GM18498 (cell line): ENCODE measurements around the gene WDR90.

Source experiments
- ATAC-seq: cut with Tn5 transposase; IDR thresholded peaks from one replicate; pipeline ENCODE4 v1.9.1; 2021; ENCODE audit warnings: mild to moderate bottlenecking, moderate library complexity; ENCODE audit not compliant: unreplicated experiment

Gene WDR90

DNA sequence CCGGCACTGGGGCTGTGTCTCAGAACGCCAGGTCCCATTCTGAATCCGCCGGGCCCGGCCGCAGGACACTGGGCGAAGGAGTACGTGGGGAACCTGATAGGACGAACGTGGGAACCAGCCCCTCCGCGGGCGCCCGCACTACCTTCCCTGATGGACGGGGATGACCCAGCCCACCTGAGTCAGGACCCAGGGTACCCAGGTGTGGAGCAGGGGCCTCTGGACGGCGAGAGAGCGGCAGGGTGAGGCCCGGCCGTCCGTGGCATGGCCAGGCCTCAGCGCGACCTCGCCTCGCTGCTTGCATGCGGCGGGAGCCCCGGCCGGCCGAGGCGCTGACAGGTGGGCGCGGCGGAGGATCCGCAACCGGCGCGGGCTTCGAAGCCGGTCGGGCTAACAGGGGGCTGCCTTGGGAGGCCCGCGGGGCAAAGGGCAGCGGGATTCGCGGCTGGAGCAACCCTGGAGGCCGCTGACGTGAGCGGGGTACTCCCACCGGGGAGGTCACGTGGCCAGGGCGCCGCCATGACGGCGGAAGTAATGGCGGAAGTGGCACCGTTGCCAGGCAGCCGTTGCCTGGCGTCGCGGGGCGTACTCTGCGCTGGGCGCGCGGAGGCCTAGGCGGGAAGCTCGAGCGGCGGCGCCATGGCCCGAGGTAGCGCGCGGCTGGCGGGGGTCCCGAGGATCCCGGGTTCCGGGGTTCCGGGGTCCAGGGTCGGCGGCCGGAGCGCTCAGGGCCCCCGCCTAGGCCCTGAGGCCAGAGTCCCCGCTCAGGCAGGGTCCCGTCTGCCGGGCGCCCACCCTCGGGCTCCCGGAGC, at the start of gene WDR90:
Gene WDR90 (plus strand): TSS at position 585 of the 809 bp plus-strand sequence. CDS start 52 bp downstream, at position 637.
- ATAC-seq, result peak; percentile 78

DNA sequence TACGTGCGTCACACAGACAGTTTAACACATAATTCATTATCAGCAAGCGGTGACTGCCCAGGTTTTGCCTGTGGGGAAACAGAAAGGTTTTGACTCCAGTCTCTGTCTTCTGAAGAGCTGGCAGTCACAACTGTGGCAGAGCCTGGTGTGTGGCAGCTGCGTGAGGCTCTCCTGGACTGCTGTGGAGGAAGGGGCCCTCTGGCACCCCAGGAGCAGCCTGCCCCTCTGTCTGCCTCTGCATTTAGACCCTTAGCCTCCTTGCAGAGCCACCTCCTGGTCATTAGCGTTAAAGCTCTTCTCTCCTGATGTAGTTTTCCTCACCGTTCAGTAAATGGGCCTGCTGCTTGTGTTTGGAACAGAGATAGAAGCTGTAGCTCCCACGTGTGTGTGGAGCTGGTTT, 48.4 kb upstream of the WDR90 start:
- no peak for ATAC-seq

DNA sequence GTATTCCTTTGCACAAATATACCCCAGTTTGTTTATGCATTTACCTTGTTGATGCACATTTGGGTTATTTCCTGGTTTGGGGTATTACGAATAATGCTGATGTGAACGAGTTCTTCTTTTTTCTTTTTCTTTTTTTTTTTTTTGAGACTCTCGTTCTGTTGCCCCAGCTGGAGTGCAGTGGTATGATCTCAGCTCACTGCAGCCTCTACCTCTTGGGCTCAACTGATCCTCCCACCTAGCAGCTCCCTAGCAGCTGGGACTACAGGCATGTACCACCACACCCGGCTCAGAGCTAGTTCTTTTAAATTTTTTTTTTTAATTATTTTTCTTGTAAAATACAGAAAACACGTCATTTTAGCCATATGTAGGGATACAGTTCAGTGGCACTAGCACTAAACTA, 45.2 kb upstream of the WDR90 start:
- ATAC-seq, result no peak

DNA sequence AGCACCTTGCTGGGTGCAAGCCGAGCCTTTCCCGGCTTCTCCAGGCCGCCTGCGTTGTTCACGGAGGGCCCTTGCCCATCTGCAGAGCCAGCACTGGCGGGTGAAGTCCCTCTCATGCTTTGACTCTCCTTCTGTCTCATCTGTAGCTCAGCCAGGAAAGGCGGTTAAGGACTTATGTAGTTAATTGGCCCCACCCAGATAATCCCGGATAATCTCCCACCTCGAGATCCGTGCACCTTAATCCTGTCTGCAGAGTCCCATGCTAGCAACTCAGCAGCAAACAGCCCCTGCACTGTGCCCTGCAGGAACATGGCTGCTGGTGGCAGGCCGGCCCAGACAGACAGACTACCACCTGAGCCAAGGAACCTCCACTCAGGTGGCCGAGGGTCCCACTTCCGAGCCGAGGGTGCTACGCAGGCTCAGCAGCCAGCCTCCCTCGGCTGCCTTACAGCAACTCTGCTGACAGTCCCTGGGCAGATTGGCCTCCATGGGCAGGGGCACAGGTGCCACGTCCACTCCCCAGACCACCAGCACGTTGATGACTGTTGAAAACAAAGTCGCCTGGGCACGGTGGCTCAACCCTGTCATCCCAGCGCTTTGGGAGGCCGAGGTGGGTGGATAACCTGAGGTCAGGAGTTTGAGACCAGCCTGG, 42.4 kb upstream of the WDR90 start:
- no peak for ATAC-seq

DNA sequence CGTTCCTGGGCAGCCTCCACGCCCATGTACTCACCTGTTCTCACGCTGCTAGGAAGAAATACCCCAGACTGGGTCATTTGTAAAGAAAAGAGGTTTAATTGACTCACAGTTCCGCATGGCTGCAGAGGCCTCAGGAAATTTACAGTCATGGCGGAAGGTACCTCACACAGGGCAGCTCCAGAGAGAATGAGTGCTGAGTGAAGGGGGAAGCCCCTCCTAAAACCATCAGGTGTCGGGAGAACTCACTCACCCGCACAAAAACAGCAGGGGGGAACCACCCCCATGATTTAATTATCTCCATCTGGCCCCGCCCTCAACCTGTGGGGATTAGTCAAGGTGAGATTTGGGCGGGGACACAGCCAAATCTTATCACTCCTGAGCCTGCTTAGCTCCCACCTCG, 41.1 kb upstream of the WDR90 start:
- ATAC-seq, result no peak

DNA sequence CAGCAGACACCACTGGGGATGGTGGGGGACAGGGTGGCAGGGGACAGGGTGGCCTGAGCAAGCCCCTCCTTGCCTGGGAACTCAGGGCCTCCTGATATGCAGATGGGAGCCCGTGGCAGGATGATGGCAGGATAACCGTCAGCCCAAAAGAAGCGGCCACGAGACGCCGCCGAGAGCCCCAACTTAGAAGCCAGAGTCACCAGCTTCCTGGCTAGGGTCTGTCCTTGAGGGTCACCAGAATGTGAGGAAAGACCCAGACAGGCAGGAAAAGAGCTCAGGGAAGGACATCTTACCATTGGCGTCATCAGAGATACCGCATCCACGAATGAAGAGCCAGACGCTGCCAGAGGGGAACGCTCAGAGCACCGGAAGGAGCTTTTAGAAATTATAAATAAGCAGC, 39.8 kb upstream of the WDR90 start:
- ATAC-seq, result no peak

DNA sequence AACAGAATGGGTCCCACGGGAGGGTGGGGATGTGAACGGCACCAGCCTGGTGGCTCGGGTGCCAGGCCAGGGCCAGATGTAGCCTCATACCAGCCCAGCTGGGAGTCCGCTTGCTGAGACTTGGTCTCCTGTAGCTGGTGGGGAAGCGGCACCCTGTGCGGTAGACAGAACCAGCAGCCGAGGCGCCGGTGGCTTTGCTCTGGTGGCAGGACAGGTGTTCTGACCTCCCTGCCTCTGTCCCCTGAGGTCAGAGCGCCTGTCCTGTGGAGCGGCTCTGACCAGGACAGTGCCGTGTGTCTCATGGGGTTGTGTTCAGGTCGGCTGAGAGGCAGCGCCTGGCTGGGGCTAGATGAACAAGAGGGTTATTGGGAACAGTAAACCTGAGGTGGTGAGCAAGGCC, 39.2 kb upstream of the WDR90 start:
- ATAC-seq, result no peak

DNA sequence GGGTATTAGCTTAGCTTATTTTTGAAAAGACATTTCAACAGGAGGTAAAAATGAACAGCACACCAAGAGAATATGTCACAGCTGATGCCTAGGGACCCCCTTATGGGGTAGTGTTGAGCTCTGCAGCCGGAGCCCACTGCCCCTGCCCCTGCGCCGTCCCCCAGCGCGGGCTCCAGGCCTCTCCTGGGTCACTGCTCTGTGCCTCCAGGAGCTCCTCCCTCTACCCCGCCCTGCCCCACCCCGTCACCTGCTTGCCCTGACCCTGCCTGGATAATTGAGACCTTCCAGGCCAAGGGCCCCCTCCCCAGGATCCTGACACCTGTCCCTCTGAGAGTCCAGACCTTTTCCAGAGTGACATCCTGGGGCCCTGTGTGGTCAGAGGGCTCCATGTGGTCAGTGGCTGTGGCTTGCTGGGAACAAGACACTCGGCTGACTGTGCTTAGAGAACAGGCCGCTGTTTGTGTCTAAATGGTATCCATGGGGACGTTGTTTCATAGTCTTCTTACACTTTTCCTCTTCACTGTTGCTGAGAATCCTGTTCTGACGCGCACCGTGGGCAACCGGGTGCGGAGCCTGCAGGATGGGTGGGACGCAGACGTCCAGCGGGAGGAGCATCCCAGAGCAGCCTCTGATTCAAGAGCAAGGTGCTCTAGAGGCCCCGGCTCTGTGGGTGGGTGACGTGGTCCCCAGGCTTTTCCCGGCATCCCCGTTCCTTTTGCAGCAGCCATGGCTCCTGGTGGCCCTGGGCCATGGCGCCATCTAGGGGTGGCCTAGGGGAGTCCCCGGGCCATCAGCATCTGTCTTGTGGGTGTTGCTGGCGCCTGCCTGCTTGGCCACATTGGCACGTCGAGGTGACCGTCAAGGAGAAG, 38.4 kb upstream of the WDR90 start:
- no peak for ATAC-seq

DNA sequence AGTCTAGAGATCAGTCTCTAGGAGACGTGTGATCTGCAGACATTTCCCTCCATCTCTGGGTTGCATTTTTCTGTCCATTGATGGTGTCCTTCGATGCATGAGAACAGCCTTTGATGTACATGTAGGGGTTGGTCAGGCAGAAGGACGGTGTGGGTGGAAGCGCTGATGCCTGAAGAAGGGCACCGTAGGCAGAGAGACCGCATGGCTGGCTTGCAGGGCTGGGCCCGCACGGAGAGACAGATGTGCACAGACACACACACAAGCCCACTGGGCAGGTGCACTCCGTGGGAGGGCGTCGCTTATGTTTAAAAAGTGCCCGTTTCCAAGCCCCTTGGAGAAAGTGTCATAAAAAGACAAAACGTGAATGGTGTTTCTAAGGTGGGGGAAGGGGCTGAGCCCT, 34.0 kb upstream of the WDR90 start:
- no peak for ATAC-seq

DNA sequence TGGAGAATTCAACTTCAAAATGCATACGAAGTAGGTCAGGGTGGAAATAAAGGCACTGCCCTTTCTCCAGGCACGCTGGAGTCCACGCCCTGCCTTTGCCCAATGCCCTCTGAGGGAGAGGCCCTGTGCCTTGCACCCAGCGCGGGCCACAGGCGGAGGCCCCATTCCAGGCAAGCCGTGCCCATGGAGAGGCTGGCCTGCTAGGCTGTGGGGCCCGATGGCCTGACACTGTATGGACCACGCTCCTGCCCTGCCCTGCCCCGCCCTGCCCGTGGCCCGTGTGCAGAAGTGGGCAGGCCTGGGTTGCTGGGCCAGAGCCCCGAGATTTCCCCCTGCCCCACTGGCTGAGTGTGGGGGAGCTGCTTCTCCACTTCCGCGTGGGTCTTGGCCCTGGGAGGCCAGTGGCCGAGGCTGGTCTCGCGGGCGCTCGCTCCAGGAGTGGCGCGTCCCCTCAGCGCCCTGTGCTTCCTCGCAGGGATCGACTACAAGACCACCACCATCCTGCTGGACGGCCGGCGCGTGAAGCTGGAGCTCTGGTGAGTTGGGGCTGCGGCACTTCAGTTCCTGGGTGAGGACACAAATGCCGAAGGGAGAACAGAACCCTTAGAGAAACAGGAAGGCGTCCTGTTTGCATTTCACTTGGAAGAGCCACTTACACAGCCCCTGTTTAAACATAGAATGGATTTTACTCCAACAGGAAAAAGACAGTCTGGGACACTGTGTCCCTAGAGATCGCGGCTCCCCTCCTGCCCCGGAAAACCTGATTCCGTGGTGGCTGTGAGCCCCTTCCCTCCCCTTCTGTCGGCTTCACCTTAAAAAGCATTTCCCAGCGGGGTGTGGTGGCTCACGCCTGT, 32.2 kb upstream of the WDR90 start:
- no peak for ATAC-seq

DNA sequence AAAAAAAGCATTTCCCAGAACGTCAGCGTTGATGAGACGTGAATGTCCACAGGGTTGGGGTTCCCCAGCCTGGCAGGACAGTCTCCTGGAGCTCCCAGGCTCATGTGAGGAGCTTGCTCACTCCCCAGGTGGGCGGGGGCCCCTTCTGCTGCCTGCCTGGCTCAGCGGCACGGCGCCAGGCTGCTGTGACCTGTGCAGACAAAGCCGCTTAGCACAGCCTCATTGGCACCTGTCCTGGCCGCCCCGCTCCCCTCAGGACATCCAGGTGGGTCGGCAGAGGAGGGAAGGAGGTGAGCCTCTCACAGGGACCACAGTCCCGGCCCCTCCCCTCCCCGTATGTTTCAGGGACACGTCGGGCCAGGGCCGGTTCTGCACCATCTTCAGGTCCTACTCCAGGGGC, 31.3 kb upstream of the WDR90 start:
- no peak for ATAC-seq

DNA sequence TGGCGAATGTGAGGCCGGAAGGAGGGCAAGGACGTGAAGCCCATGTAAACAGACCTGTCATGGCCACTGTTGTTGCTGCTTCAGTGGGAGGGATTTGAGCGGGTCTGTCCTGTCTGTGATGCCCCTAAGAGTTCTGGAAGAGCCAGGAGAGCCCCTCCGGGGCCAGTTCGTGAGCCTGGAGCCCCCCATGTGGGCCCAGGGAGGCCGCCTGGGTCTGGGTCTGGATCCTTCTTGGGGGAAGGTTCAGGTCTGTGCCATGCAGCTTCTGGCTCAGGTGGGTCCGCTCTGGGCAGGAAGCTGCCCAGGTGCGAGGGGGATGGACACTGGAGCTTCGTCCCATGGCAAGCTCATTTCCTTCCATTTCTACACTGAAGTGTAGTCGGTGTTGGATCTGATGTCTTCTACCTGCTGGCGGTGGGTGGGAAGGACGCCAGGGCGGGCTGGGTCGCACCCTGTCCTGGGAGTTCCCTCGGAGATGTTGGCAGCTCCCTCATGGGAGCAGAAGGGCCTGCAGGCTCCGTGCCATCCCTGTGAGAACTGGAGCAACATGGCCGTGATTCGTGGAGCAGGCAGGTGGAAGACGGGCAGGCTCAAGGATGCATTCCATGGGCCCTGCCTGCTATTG, 29.6 kb upstream of the WDR90 start:
- no peak for ATAC-seq

DNA sequence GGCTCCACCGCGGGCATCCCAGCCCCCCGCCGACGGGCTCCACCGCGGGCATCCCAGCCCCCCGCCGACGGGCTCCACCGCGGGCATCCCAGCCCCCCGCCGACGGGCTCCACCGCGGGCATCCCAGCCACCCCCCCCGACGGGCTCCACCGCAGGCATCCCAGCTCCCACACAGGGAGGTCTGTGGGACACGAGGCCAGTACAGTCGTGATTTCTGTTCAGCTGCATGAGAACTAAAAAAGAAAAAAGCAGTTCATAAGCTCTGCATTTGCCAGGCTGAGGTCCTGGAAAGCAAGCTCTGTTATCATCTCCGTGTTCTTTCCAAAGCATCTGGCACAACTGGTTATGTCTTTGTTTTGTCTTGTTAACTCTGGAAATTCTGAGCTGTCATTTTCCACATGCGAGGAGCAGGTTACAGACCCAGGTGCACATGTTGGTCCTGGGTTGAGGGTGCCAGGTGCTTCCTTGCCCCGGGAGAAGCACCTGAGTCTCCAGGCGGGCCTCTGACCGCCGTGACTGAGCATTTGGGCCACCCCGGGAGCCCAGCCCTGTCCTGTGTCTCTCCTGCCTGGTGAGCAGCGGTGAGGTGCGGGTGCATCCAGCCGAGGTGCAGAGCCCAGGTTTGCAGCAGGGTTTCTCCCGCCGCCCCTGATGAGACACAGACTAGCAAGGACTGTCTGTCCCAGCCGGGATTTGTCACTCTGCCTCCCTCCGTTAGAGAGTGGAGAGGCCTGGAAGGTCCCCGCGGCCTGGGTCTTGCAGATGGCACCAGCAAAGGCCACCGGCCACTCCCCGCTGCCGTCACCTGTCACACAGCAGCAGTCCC, 28.3 kb upstream of the WDR90 start:
- no peak for ATAC-seq

DNA sequence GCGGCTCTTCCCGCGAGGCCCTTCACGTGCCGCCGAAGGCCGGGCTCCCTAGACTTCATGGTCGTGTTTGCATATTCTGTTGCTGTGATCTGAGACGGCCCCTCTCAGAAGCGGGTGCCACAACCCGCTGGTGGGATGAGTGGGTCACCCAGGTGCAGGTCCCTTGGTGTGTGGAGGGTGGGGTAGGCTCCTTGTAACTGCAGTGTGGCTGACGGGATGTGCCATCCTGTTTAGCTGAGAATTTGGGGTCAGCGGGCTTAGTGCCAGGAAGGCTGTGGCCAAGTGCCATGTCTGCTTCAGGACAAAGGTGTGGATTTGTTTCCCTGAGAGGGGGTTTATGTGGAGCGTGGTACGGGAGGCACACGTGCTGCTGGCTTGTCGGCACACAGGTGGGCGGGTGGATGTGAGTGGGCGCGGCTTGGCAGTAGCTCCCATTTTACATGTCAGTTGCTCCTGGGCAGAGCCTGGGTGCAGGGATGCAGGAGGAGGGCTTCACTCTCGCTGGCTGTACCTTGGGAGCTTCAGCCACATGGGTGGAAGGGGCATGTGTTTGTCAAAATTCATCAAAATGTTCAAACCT, 27.5 kb upstream of the WDR90 start:
- no peak for ATAC-seq

DNA sequence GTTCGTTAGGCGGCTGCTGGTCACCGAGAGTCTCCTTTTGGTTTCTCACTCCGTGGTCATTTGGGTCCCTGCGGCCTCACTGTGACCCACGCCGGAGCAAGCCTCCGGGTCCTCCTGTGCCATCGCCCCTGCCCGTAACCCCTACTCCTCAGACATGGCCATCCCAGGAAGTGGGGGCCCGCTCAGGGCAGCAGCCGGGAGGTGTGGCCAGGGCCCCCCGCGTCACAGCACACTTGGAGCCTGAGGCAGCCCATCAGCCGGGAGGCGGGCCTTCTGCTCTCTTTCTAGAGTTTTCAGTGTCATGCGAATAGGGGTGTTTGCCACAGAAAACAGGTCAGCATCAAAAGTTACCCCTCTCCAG, 26.3 kb upstream of the WDR90 start:
- no peak for ATAC-seq

DNA sequence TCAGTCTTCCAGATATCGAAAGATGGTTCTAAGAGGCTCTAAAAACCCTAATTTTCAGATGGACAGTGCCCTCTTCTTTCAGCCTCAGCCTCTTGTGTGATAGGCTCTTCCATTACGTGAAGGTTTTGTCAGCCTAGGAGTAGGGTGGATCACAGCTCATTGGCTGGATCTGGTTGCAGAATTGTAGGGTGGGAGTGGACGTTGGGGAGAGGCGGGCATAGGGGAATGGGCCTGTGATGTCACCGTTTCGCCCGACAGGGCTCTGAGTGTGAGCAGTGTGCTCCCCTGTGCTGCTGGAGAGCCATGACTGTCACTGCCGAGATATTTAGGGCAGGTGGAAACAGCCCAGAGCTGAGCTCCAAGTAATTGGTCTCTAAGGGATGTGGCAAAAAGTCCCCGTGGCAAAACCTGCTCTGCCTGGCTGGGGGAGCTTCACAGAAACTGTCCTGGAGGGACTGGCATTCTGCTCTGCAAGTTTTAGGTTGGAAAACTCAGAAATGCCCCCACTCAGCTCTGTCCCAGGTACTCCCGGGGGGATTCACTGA, 24.6 kb upstream of the WDR90 start:
- ATAC-seq, result no peak

DNA sequence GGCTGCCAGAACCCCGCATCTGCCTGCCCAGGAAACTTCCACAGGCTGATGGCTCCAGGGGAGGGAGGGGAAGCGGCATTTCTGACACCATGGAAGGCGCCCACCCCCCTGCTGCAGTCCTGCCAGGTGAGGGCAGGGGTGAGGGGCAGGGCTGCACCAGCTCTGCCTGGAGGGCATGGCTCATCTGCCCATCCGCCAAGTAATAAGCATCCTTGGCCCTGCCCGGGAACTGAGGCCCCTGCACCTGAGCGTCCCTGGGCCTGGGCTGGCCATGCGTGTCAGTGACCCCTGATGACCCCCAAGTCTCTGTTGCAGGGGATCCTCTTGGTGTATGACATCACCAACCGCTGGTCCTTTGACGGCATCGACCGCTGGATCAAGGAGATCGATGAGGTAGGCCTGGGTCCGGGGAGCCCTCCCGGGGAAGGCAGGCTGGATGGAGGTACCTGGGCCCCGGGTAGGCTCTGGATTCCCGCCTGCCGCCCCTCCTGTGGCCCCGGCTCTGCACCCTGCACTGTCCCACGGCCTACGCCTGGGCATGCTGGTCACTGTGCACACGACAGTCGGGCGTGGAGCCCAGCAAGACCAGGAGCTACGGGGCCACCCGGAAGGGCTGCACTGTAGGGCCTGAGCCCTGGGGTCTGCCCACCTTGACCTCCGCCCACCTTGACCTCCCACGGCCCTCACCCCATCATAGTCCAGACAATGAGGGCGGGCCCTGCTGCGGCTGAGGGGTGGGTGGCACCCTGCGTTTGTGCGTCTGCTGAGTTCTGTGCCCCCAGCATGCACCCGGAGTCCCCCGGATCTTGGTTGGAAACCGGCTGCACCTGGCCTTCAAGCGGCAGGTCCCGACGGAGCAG, 23.8 kb upstream of the WDR90 start:
- ATAC-seq, result no peak
